ENCODE data around the gene LCN6. TPM values are rescaled to one million over a fixed set of nuclear protein-coding genes. Genes with fewer than 3 reads are reported as not detected.

The LCN6 gene
- total RNA-seq, 2 experiments from 2014 or later: not detected

- CTCF ChIA-PET: no interaction called here
- Mint-ChIP-seq H3K9me3 (no peaks in the 10 kb centered on the region), H3K27me3 (ENCODE audit: low read depth) (no peaks in the 10 kb centered on the region), H3K4me3 (no peak overlapping the region), H3K27ac (no peak overlapping the region), H3K4me1 (ENCODE audit: low read depth) (peaks cover 22% of the 10 kb centered on the region), H3K36me3 (ENCODE audit: low read depth) (no peaks in the 10 kb centered on the region)
- no peak for DNase-seq
- intact Hi-C loops (cut with micrococcal nuclease): no loop called here
Observed at GRCh38 chr9:136735812-136736480, 12.4 kb downstream of the LCN6 start.

- CTCF ChIA-PET: no interaction called here
- Mint-ChIP-seq H3K36me3 (ENCODE audit: low read depth) (no peaks in the 10 kb centered on the region), H3K4me3 (no peak overlapping the region), H3K27me3 (ENCODE audit: low read depth) (no peaks in the 10 kb centered on the region), H3K4me1 (ENCODE audit: low read depth) (peaks cover 20% of the 10 kb centered on the region), H3K9me3 (no peaks in the 10 kb centered on the region), H3K27ac (no peak overlapping the region)
- intact Hi-C loops (cut with micrococcal nuclease): no loop called here
- DNase-seq: peak; percentile 42
Observed at GRCh38 chr9:136734837-136735496, 13.4 kb downstream of the LCN6 start.

- Mint-ChIP-seq H3K27ac (no peak overlapping the region), H3K4me3 (no peak overlapping the region), H3K9me3 (no peaks in the 10 kb centered on the region), H3K36me3 (ENCODE audit: low read depth) (no peaks in the 10 kb centered on the region), H3K4me1 (ENCODE audit: low read depth) (peaks cover 27% of the 10 kb centered on the region), H3K27me3 (ENCODE audit: low read depth) (no peaks in the 10 kb centered on the region)
- DNase-seq: no peak
- intact Hi-C loops (cut with micrococcal nuclease): no loop called here
- CTCF ChIA-PET: no interaction called here
Observed at GRCh38 chr9:136733611-136734010, 14.7 kb downstream of the LCN6 start.

GRCh38 chr9:136732444-136733178 is 15.7 kb downstream of the LCN6 start:
- no peak overlapping the region for H3K27ac Mint-ChIP-seq
- intact Hi-C loops (cut with micrococcal nuclease): no loop called here

GRCh38 chr9:136729926-136730325 is 18.4 kb downstream of the LCN6 start:
- H3K9me3 Mint-ChIP-seq: no peaks in the 10 kb centered on the region
- peak overlapping the region; percentile 92 for H3K4me3 Mint-ChIP-seq
- intact Hi-C loops (cut with micrococcal nuclease): loop anchor here (2.0 kb wide), 1 partner anchor 43 kb away; the partner anchor contains the start of gene AGPAT2
- no peak overlapping the region for H3K27ac Mint-ChIP-seq
- H3K27me3 Mint-ChIP-seq (ENCODE audit: low read depth): no peaks in the 10 kb centered on the region
- no peak for DNase-seq
- CTCF ChIA-PET: interaction anchor here (1.0 to 2.0 kb wide), 7 partner anchors 20 to 305 kb away, joined by 3 to 8 read pairs (median 3); partner anchors contain the start of gene LCN8
- peaks cover 43% of the 10 kb centered on the region for H3K4me1 Mint-ChIP-seq (ENCODE audit: low read depth)
- peaks cover 21% of the 10 kb centered on the region for H3K36me3 Mint-ChIP-seq (ENCODE audit: low read depth)

More at GRCh38 chr9:136732444-136733178, 15.7 kb downstream of the LCN6 start:
- CTCF ChIA-PET: interaction anchor here (0.6 kb wide), 1 partner anchor 200 kb away, joined by 5 read pairs; no protein-coding TSS in a partner anchor
- Mint-ChIP-seq H3K4me1 (ENCODE audit: low read depth) (peaks cover 27% of the 10 kb centered on the region), H3K36me3 (ENCODE audit: low read depth) (peaks cover under 1% of the 10 kb centered on the region), H3K4me3 (no peak overlapping the region), H3K27me3 (ENCODE audit: low read depth) (no peaks in the 10 kb centered on the region), H3K9me3 (no peaks in the 10 kb centered on the region)
- no peak for DNase-seq

GRCh38 chr9:136729144-136729543 is 19.2 kb downstream of the LCN6 start:
- CTCF ChIA-PET: interaction anchor here (0.9 to 2.0 kb wide), 7 partner anchors 16 to 306 kb away, joined by 3 to 8 read pairs (median 4); partner anchors contain the start of gene LCN8
- peaks cover 28% of the 10 kb centered on the region for H3K36me3 Mint-ChIP-seq (ENCODE audit: low read depth)
- peak; percentile 21 for DNase-seq
- intact Hi-C loops (cut with micrococcal nuclease): loop anchor here (2.0 kb wide), 1 partner anchor 42 kb away; the partner anchor contains the start of gene AGPAT2
- no peaks in the 10 kb centered on the region for H3K9me3 Mint-ChIP-seq
- peak overlapping the region; percentile 92 for H3K4me3 Mint-ChIP-seq
- H3K27ac Mint-ChIP-seq: no peak overlapping the region
- no peaks in the 10 kb centered on the region for H3K27me3 Mint-ChIP-seq (ENCODE audit: low read depth)
- H3K4me1 Mint-ChIP-seq (ENCODE audit: low read depth): peaks cover 47% of the 10 kb centered on the region

- intact Hi-C loops (cut with micrococcal nuclease): loop anchor here (1.0 to 2.0 kb wide), 2 partner anchors 27 to 42 kb away; partner anchors contain the start of gene AGPAT2
- Mint-ChIP-seq H3K4me1 (ENCODE audit: low read depth) (peaks cover 49% of the 10 kb centered on the region), H3K4me3 (peak overlapping the region; percentile 92), H3K36me3 (ENCODE audit: low read depth) (peaks cover 33% of the 10 kb centered on the region), H3K27me3 (ENCODE audit: low read depth) (no peaks in the 10 kb centered on the region), H3K9me3 (no peaks in the 10 kb centered on the region), H3K27ac (no peak overlapping the region)
- CTCF ChIA-PET: interaction anchor here (0.7 to 2.0 kb wide), 7 partner anchors 13 to 300 kb away, joined by 3 to 8 read pairs (median 4); no protein-coding TSS in a partner anchor
- DNase-seq: no peak
Observed at GRCh38 chr9:136728548-136729123, 19.7 kb downstream of the LCN6 start.

GRCh38 chr9:136728080-136728547 is 20.2 kb downstream of the LCN6 start:
- H3K27ac Mint-ChIP-seq: no peak overlapping the region
- peaks cover 51% of the 10 kb centered on the region for H3K4me1 Mint-ChIP-seq (ENCODE audit: low read depth)
- DNase-seq: peak; percentile 89
- H3K27me3 Mint-ChIP-seq (ENCODE audit: low read depth): no peaks in the 10 kb centered on the region
- peak overlapping the region; percentile 92 for H3K4me3 Mint-ChIP-seq
- H3K9me3 Mint-ChIP-seq: no peaks in the 10 kb centered on the region
- intact Hi-C loops (cut with micrococcal nuclease): loop anchor here (1.0 to 2.0 kb wide), 2 partner anchors 27 to 41 kb away; partner anchors contain the start of gene AGPAT2
- CTCF ChIA-PET: interaction anchor here (0.7 to 1.6 kb wide), 3 partner anchors 14 to 301 kb away, joined by 4 to 5 read pairs (median 4); no protein-coding TSS in a partner anchor
- H3K36me3 Mint-ChIP-seq (ENCODE audit: low read depth): peaks cover 35% of the 10 kb centered on the region

- H3K4me1 Mint-ChIP-seq (ENCODE audit: low read depth): peaks cover 41% of the 10 kb centered on the region
- no peaks in the 10 kb centered on the region for H3K9me3 Mint-ChIP-seq
- peak overlapping the region; percentile 77 for H3K27ac Mint-ChIP-seq
- peak; percentile 64 for DNase-seq
- peak overlapping the region; percentile 92 for H3K4me3 Mint-ChIP-seq
- intact Hi-C loops (cut with micrococcal nuclease): no loop called here
- no peaks in the 10 kb centered on the region for H3K27me3 Mint-ChIP-seq (ENCODE audit: low read depth)
- H3K36me3 Mint-ChIP-seq (ENCODE audit: low read depth): peaks cover 35% of the 10 kb centered on the region
- CTCF ChIA-PET: interaction anchor here (0.6 to 2.7 kb wide), 10 partner anchors 10 to 708 kb away, joined by 3 to 9 read pairs (median 4); no protein-coding TSS in a partner anchor
Observed at GRCh38 chr9:136726631-136727191, 21.6 kb downstream of the LCN6 start.

- H3K36me3 Mint-ChIP-seq (ENCODE audit: low read depth): peaks cover 37% of the 10 kb centered on the region
Observed at GRCh38 chr9:136726118-136726517, 22.2 kb downstream of the LCN6 start.

GRCh38 chr9:136725612-136726011 is 22.7 kb downstream of the LCN6 start:
- no peak overlapping the region for H3K27ac Mint-ChIP-seq
- peaks cover 41% of the 10 kb centered on the region for H3K4me1 Mint-ChIP-seq (ENCODE audit: low read depth)
- H3K36me3 Mint-ChIP-seq (ENCODE audit: low read depth): peaks cover 37% of the 10 kb centered on the region
- CTCF ChIA-PET: interaction anchor here (2.7 kb wide), 1 partner anchor 25 kb away, joined by 9 read pairs; no protein-coding TSS in a partner anchor
- H3K9me3 Mint-ChIP-seq: no peaks in the 10 kb centered on the region
- intact Hi-C loops (cut with micrococcal nuclease): no loop called here
- H3K4me3 Mint-ChIP-seq: peak overlapping the region; percentile 92
- no peak for DNase-seq
- H3K27me3 Mint-ChIP-seq (ENCODE audit: low read depth): no peaks in the 10 kb centered on the region

More at GRCh38 chr9:136726118-136726517, 22.2 kb downstream of the LCN6 start:
- H3K4me1 Mint-ChIP-seq (ENCODE audit: low read depth): peaks cover 40% of the 10 kb centered on the region
- intact Hi-C loops (cut with micrococcal nuclease): no loop called here
- no peaks in the 10 kb centered on the region for H3K27me3 Mint-ChIP-seq (ENCODE audit: low read depth)
- CTCF ChIA-PET: interaction anchor here (0.7 to 2.7 kb wide), 4 partner anchors 10 to 176 kb away, joined by 4 to 9 read pairs (median 6); no protein-coding TSS in a partner anchor
- no peak for DNase-seq
- H3K4me3 Mint-ChIP-seq: peak overlapping the region; percentile 92
- H3K9me3 Mint-ChIP-seq: no peaks in the 10 kb centered on the region
- H3K27ac Mint-ChIP-seq: peak overlapping the region; percentile 77

Measured in activated naive CD4-positive, alpha-beta T cell treated with anti-CD3 and anti-CD28 coated beads for 36 hours (primary cell).